Keratinocyte (primary cell): ENCODE measurements around the gene PAPOLB.

Source experiments
- EZH2 ChIP-seq: IDR thresholded peaks from one replicate; pipeline ENCODE4 v1.6.1; 2012; ENCODE audit warnings: inconsistent platforms, mild to moderate bottlenecking, low read length, moderate library complexity
- TF ChIP-seq, protein P1 (sequence below), 3 experiments: IDR thresholded peaks in 1 of 3; conservative IDR thresholded peaks in 1 of 3; optimal IDR thresholded peaks in 1 of 3; 2 replicates in 2 of 3; 3 replicates in 1 of 3; pipeline versions ENCODE3 to v1.5.1; 2011; ENCODE audit warnings: low read length in 3 of 3, mild to moderate bottlenecking in 3 of 3, moderate library complexity in 2 of 3, control low read depth in 1 of 3, inconsistent platforms in 1 of 3; ENCODE audit not compliant: insufficient read depth in 2 of 3; ENCODE audit errors: extremely low read depth in 1 of 3

GRCh38 chr7:4820405-4820966 lies 41.3 kb downstream of the PAPOLB start:
- TF ChIP-seq, protein P1, sequence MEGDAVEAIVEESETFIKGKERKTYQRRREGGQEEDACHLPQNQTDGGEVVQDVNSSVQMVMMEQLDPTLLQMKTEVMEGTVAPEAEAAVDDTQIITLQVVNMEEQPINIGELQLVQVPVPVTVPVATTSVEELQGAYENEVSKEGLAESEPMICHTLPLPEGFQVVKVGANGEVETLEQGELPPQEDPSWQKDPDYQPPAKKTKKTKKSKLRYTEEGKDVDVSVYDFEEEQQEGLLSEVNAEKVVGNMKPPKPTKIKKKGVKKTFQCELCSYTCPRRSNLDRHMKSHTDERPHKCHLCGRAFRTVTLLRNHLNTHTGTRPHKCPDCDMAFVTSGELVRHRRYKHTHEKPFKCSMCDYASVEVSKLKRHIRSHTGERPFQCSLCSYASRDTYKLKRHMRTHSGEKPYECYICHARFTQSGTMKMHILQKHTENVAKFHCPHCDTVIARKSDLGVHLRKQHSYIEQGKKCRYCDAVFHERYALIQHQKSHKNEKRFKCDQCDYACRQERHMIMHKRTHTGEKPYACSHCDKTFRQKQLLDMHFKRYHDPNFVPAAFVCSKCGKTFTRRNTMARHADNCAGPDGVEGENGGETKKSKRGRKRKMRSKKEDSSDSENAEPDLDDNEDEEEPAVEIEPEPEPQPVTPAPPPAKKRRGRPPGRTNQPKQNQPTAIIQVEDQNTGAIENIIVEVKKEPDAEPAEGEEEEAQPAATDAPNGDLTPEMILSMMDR (optimal IDR thresholded peaks at IDR 0.05 in 1 of 3, IDR thresholded peaks at IDR 0.05 in 1 of 3, conservative IDR thresholded peaks at IDR 0.05 in 1 of 3; ENCODE audit: extremely low read depth in 1 of 3, insufficient read depth in 2 of 3, low read length in 3 of 3), result no peak
- no peak for TF ChIP-seq EZH2
